Stimulated activated CD4-positive, alpha-beta T cell treated with anti-CD3 and anti-CD28 coated beads, Interleukin-1b, Interleukin-23, amount 100 ng/mL, for 48 hours (primary cell): ENCODE data around the gene ANKS1B.

Experiments used
- DNase-seq: peaks from one replicate; pipeline ENCODE4 v3.0.0-alpha.2; 2020

ANKS1B gene

GRCh38 chr12:99436584-99436983, 548.2 kb downstream of the ANKS1B start:
- no peak for DNase-seq

- no peak for DNase-seq
Measured at GRCh38 chr12:99435095-99435791, 549.5 kb downstream of the ANKS1B start.

- no peak for DNase-seq
Measured at GRCh38 chr12:99433155-99433554, 551.6 kb downstream of the ANKS1B start.

GRCh38 chr12:99431203-99431602, 553.5 kb downstream of the ANKS1B start:
- no peak for DNase-seq

GRCh38 chr12:99427104-99427503, 557.6 kb downstream of the ANKS1B start:
- no peak for DNase-seq

- no peak for DNase-seq
Measured at GRCh38 chr12:99418379-99418778, 566.4 kb downstream of the ANKS1B start.

GRCh38 chr12:99413751-99414150, 571.0 kb downstream of the ANKS1B start:
- no peak for DNase-seq

GRCh38 chr12:99393763-99394162, 591.0 kb downstream of the ANKS1B start:
- DNase-seq = no peak

GRCh38 chr12:99392091-99392850, 592.5 kb downstream of the ANKS1B start:
- DNase-seq = no peak

GRCh38 chr12:99390707-99391106, 594.0 kb downstream of the ANKS1B start:
- DNase-seq = no peak

- DNase-seq = no peak
Measured at GRCh38 chr12:99389751-99390150, 595.0 kb downstream of the ANKS1B start.

- DNase-seq = no peak
Measured at GRCh38 chr12:99388671-99389195, 596.0 kb downstream of the ANKS1B start.

GRCh38 chr12:99387661-99388060, 597.1 kb downstream of the ANKS1B start:
- DNase-seq = no peak

- no peak for DNase-seq
Measured at GRCh38 chr12:99386907-99387306, 597.8 kb downstream of the ANKS1B start.

- no peak for DNase-seq
Measured at GRCh38 chr12:99383258-99383657, 601.5 kb downstream of the ANKS1B start.

GRCh38 chr12:99381992-99382391, 602.7 kb downstream of the ANKS1B start:
- DNase-seq = no peak

GRCh38 chr12:99380701-99381100, 604.0 kb downstream of the ANKS1B start:
- DNase-seq = no peak

- DNase-seq = no peak
Measured at GRCh38 chr12:99374023-99374422, 610.7 kb downstream of the ANKS1B start.

GRCh38 chr12:99372257-99372920, 612.3 kb downstream of the ANKS1B start:
- no peak for DNase-seq

GRCh38 chr12:99370421-99371138, 614.2 kb downstream of the ANKS1B start:
- no peak for DNase-seq

GRCh38 chr12:99367181-99367580, 617.6 kb downstream of the ANKS1B start:
- DNase-seq = no peak

GRCh38 chr12:99352269-99352668, 632.5 kb downstream of the ANKS1B start:
- DNase-seq = no peak

- DNase-seq = no peak
Measured at GRCh38 chr12:99343960-99344359, 640.8 kb downstream of the ANKS1B start.
